Measurements from ENCODE around the gene RABL6. TPM values are rescaled to one million over a fixed set of nuclear protein-coding genes. Genes with fewer than 3 reads are reported as not detected.
A peak's percentile ranks its signal among the peaks of the same experiment; 100 is the strongest.
"Not testable (repeated sequence)": the region's sequence is repeated elsewhere in the genome, so short reads cannot be mapped to it uniquely, and the experiment has no call there.

The RABL6 gene
- total RNA-seq, 2 donors from 2014 or later: 55.6 to 59.7 TPM

GRCh38 chr9:136833381-136834048, 25.8 kb downstream of the RABL6 start:
- not testable (repeated sequence) for ATAC-seq; H3K27me3 Mint-ChIP-seq; H3K4me1 Mint-ChIP-seq; H3K36me3 Mint-ChIP-seq (ENCODE audit: low read depth); H3K4me3 Mint-ChIP-seq; DNase-seq; H3K27ac Mint-ChIP-seq; H3K9me3 ChIP-seq (ENCODE audit: control insufficient read depth, low read length, poor library complexity, severe bottlenecking)

- no peaks in the 10 kb centered on the region for H3K9me3 ChIP-seq (ENCODE audit: control insufficient read depth, low read length, poor library complexity, severe bottlenecking)
- no peak for ATAC-seq
- Mint-ChIP-seq H3K4me3 (no peak overlapping the region), H3K4me1 (peaks cover 3% of the 10 kb centered on the region), H3K27me3 (no peaks in the 10 kb centered on the region), H3K27ac (no peak overlapping the region), H3K36me3 (ENCODE audit: low read depth) (peaks cover 3% of the 10 kb centered on the region)
- DNase-seq: no peak
Observed at GRCh38 chr9:136835162-136835931, 27.6 kb downstream of the RABL6 start.

GRCh38 chr9:136835932-136836904, 28.5 kb downstream of the RABL6 start:
- DNase-seq (no peak), ATAC-seq (no peak)
- H3K4me3 Mint-ChIP-seq: no peak overlapping the region
- no peak overlapping the region for H3K27ac Mint-ChIP-seq
- H3K4me1 Mint-ChIP-seq: peaks cover 3% of the 10 kb centered on the region
- peaks cover 3% of the 10 kb centered on the region for H3K36me3 Mint-ChIP-seq (ENCODE audit: low read depth)
- H3K27me3 Mint-ChIP-seq: no peaks in the 10 kb centered on the region
- H3K9me3 ChIP-seq (ENCODE audit: control insufficient read depth, low read length, poor library complexity, severe bottlenecking): no peaks in the 10 kb centered on the region

DNA sequence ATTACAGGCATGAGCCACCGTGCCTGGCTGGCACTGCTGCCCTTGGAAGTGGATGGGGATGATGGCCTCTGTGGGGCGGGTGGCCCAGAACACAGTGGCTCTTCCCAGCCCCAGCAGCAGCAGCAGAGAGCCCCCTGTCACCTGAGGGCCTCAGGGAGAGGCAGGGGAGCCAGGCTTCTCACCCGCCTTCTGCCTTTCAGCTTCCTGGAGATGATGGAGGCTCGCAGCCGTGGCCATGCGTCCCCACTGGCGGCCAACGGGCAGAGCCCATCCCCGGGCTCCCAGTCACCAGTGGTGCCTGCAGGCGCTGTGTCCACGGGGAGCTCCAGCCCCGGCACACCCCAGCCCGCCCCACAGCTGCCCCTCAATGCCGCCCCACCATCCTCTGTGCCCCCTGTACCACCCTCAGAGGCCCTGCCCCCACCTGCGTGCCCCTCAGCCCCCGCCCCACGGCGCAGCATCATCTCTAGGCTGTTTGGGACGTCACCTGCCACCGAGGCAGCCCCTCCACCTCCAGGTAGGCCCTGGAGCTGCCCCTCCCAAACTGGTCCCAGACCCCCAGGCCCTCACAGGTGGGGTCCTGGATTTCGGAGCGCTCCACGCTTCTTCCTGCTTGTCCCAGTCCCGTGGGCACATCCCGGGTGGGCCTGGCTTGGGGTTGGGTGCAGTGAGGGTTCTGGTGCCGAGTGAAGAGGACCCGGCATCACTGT, 29.6 kb downstream of the RABL6 start:
- peaks cover 3% of the 10 kb centered on the region for H3K36me3 Mint-ChIP-seq (ENCODE audit: low read depth)
- H3K4me1 Mint-ChIP-seq: peaks cover 5% of the 10 kb centered on the region
- DNase-seq: no peak
- no peak for ATAC-seq
- H3K27me3 Mint-ChIP-seq: no peaks in the 10 kb centered on the region
- H3K4me3 Mint-ChIP-seq: no peak overlapping the region
- H3K9me3 ChIP-seq (ENCODE audit: control insufficient read depth, low read length, poor library complexity, severe bottlenecking): no peaks in the 10 kb centered on the region
- H3K27ac Mint-ChIP-seq: no peak overlapping the region

DNA sequence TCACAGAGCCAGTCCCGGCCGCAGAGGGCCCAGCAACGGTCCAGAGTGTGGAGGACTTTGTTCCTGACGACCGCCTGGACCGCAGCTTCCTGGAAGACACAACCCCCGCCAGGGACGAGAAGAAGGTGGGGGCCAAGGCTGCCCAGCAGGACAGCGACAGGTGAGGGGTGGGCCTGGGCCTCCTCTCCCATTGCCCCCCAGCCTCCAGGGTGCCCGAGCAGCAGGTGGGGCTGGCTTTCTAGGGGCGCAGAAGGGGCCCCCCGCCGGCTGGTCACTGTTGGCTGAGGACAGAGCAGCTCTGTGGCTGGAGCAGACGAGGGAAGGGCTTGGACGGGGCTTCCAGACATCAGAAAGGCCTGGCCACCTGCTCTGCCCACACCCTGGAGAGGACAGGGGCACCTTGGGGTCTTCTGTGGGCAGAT, 30.1 kb downstream of the RABL6 start:
- not testable (repeated sequence) for H3K27me3 Mint-ChIP-seq; H3K36me3 Mint-ChIP-seq (ENCODE audit: low read depth); H3K27ac Mint-ChIP-seq; DNase-seq; H3K9me3 ChIP-seq (ENCODE audit: control insufficient read depth, low read length, poor library complexity, severe bottlenecking); ATAC-seq; H3K4me3 Mint-ChIP-seq; H3K4me1 Mint-ChIP-seq

GRCh38 chr9:136838314-136839228, 30.8 kb downstream of the RABL6 start:
- no peak for ATAC-seq
- DNase-seq: no peak
- Mint-ChIP-seq H3K4me3 (no peak overlapping the region), H3K27ac (no peak overlapping the region), H3K4me1 (peaks cover 6% of the 10 kb centered on the region), H3K36me3 (ENCODE audit: low read depth) (peaks cover 3% of the 10 kb centered on the region), H3K27me3 (no peaks in the 10 kb centered on the region)
- no peaks in the 10 kb centered on the region for H3K9me3 ChIP-seq (ENCODE audit: control insufficient read depth, low read length, poor library complexity, severe bottlenecking)

- peak overlapping the region; percentile 90 for H3K27ac Mint-ChIP-seq
- H3K9me3 ChIP-seq (ENCODE audit: control insufficient read depth, low read length, poor library complexity, severe bottlenecking): no peaks in the 10 kb centered on the region
- no peak for ATAC-seq
- H3K4me3 Mint-ChIP-seq: no peak overlapping the region
- peaks cover 6% of the 10 kb centered on the region for H3K4me1 Mint-ChIP-seq
- H3K27me3 Mint-ChIP-seq: no peaks in the 10 kb centered on the region
- no peak for DNase-seq
- H3K36me3 Mint-ChIP-seq (ENCODE audit: low read depth): peaks cover 3% of the 10 kb centered on the region
Observed at GRCh38 chr9:136839229-136840139, 31.7 kb downstream of the RABL6 start.

GRCh38 chr9:136840140-136840876, 32.6 kb downstream of the RABL6 start:
- H3K27ac Mint-ChIP-seq: peak overlapping the region; percentile 90
- no peak for DNase-seq
- no peaks in the 10 kb centered on the region for H3K9me3 ChIP-seq (ENCODE audit: control insufficient read depth, low read length, poor library complexity, severe bottlenecking)
- no peak overlapping the region for H3K4me3 Mint-ChIP-seq
- H3K36me3 Mint-ChIP-seq (ENCODE audit: low read depth): peaks cover 3% of the 10 kb centered on the region
- no peak for ATAC-seq
- peaks cover 6% of the 10 kb centered on the region for H3K4me1 Mint-ChIP-seq
- H3K27me3 Mint-ChIP-seq: no peaks in the 10 kb centered on the region

DNA sequence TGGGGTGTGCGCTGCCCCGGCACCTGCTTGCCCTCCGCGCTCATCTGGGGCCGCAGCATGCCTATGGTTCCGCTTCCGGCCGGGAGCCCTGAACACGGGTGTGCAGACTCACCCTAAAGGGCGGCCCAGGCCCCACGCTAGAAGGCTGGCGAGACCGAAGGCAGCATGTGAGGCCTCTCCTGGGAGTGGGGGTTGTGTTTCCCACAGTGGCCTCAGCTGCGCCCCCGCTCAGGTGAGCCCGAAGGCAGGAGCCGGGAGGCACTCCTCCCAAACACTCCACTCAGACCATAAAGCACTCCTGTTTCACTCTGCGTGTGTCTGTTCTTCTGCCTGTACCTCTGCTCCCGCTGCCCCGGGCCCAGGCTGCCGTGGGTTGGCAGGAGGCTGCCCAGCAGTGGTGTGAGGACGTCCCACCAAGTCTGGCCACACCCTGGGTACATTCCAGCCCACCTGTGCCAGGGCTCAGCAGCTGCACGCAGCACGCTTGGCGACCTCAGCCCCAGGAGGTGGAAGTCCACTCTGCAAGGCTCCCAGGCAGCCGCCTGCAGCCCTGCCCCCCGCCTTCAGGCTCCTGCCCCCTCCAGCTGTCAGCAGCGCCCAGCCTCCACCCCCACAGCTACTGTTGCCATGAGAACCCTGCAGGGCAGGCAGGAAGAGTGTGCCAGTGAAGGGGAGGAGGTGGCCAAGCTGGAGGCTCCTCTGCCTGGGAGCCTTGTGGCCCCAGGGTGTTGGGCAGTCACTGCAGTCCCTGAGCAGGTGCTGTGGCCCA, 33.3 kb downstream of the RABL6 start:
- Mint-ChIP-seq H3K27ac (no peak overlapping the region), H3K36me3 (ENCODE audit: low read depth) (peaks cover 3% of the 10 kb centered on the region), H3K4me1 (peaks cover 6% of the 10 kb centered on the region), H3K4me3 (peak overlapping the region; percentile 92), H3K27me3 (no peaks in the 10 kb centered on the region)
- no peaks in the 10 kb centered on the region for H3K9me3 ChIP-seq (ENCODE audit: control insufficient read depth, low read length, poor library complexity, severe bottlenecking)
- no peak for DNase-seq
- no peak for ATAC-seq

DNA sequence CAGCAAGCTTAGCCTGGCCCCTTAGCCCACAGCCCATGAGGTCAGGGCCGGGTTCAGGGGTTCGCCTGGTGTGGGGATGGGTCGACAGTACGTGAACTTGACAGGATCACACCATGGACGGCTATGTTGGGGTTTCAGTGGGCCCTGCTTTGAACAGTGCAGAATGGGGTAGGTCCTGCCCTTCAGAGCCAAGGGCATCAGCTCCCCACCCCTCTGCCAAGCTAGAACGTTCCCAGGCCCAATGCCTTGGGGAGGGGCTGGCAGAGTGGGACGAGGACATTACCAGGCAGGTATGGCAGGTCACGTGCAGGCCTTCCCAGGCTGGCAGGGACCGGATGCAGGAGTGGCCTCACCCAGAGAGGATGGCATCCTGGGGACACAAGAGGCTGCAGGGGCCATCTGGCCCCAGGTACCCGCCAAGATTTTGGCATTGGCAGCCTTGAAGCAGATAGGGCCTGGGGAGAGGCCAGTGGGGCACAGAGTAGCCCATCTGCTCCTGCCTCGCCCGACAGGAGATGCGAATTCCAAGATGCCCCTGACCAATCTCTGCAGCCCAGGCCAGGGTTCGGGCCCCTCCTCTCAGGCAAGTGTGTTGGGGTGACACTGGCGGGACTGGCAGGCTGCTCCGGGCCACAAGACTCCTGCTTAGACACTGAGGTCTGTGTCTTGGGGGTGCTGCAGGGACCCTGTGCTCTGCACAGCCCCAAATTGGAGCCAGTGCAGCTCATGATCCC, 34.1 kb downstream of the RABL6 start:
- not testable (repeated sequence) for DNase-seq; H3K36me3 Mint-ChIP-seq (ENCODE audit: low read depth); H3K9me3 ChIP-seq (ENCODE audit: control insufficient read depth, low read length, poor library complexity, severe bottlenecking); ATAC-seq; H3K27ac Mint-ChIP-seq; H3K27me3 Mint-ChIP-seq
- peak overlapping the region; percentile 92 for H3K4me3 Mint-ChIP-seq
- H3K4me1 Mint-ChIP-seq: peaks cover 11% of the 10 kb centered on the region

Measured in T-helper 17 cell (primary cell).